SU-DHL-6 (cell line): ENCODE data around the gene CSF3R.

Experiments
- CTCF ChIP-seq: fragments of 200-600 bp; sonication (generic); IDR thresholded peaks from one replicate; pipeline ENCODE4 v1.5.1; 2017; ENCODE audit warnings: antibody characterized with exemption, mild to moderate bottlenecking, low read length, moderate library complexity; ENCODE audit not compliant: insufficient read depth, poor library complexity, severe bottlenecking
- EZH2phosphoT487 ChIP-seq: fragments of 200-600 bp; sonication (generic), shearing (Covaris generic); conservative IDR thresholded peaks from 2 replicates; pipeline ENCODE4 v1.6.1; 2018; ENCODE audit warnings: mild to moderate bottlenecking, antibody characterized with exemption, low read length, moderate library complexity, mixed read lengths

DNA sequence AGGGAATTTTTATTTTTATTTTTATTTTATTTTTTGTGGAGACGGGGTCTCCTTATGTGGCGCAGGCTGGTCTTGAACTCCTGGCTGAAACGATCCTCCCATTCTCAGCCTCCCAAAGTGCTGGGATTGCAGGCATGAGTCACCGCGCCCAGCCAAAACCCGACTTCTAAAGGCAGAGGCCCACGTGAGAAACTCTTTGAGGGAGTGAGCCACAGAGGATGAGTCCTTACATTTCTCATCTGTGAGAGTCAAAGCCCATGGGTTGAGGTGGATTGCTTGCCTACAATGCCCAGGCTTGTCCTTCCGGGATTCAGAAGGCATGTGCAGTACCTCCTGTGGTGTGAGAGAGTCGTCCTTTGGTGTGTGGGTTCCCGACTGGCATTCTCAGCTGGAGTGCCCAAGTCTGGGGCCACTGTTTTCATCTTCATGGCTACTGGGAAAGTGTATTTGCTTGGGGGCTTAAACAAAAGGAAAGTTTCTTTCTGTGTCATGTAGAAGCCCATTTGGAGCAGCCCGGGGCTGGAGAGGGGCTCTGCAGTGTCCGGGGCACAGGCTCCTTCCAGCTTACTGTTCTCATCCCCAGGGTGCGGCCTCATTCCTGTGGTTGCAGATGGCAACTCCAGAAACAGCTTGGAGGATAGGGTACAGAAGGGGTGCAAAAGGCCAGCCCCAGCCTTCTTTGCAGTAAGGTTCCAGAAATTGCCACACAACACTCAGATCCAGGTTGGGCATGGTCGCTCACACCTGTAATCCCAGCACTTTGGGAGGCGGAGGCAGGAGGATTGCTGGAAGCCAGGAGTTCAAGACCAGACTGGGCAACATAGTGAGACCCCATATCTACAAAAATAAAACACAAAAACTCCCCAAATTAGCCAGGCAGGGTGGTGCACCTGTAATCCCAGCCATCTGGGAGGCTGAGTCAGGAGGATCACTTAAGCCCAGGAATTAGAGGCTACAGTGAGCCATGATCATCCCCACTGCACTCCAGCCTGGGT is 29.4 kb upstream of the CSF3R start:
- TF ChIP-seq CTCF, result no peak
- TF ChIP-seq EZH2phosphoT487, result no peak
